DMS79 treated with DMSO at 0.1 percent for 48 hours (cell line): ENCODE data around the gene KNDC1.
"Not testable (repeated sequence)": the region's sequence is repeated elsewhere in the genome, so short reads cannot be mapped to it uniquely, and the experiment has no call there.

ENCODE experiments used
- DNase-seq: peaks from one replicate; lab custom pipeline; 2025; lab: John Stamatoyannopoulos, UW

The KNDC1 gene

GRCh38 chr10:133224076-133224475 lies 64.1 kb downstream of the KNDC1 start:
- DNase-seq = no peak

DNA sequence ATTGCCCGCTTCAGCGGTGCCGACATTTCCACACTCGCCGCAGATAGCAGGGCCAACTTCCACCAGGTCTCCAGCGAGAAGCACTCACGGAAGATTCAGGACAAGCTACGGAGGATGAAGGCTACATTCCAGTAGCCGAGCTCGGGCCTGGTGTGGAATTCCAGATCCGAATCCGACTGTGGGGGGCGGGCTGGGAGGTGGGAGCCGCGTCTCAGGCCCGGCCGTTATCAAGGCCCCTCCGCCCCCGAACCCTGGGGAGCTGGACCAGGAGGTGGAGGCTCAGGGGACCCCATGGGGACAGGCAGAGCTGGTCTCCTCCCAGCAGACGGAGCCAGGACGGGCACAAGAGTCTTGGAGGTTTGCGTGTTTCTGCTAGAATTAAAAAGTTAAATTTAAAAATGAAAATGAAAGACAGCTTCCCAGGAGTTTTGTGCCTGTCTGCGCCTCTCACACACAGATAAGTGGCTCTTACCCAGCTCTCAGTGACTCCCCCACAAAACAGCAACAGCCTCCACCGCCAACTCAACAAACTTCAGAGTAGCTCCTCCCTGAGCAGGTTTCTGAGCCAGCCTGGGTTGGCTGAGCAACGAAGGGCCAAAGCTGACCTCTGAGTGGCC lies 64.8 kb downstream of the KNDC1 start:
- DNase-seq = no peak

DNA sequence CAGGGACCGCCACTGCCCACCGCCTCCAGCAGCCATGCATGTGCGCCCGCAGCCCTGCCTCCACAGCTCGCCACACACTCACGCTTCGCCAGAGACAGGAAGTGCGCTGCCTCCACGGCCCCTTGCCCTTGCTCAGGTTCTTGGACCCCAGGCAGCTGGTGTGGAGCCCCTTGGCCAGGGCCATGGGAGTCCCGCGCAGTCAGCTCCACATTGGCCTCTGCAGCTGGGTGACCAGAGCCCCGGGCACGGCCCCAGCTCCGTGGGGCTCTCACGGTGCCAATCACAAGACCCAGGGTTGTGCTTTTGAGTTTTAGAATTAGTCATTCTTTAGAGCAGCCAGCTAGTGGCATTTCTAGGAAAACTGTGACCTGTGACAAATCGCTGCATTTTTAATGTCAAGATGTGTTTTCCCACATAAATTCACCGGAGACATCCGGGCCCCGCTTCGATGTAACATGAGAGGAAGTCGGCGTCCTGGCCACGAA lies 65.7 kb downstream of the KNDC1 start:
- no peak for DNase-seq

GRCh38 chr10:133226251-133226808 lies 66.3 kb downstream of the KNDC1 start:
- no peak for DNase-seq

- DNase-seq = no peak
These were observed 67.2 kb downstream of the KNDC1 start for GRCh38 chr10:133227256-133227655.

DNA sequence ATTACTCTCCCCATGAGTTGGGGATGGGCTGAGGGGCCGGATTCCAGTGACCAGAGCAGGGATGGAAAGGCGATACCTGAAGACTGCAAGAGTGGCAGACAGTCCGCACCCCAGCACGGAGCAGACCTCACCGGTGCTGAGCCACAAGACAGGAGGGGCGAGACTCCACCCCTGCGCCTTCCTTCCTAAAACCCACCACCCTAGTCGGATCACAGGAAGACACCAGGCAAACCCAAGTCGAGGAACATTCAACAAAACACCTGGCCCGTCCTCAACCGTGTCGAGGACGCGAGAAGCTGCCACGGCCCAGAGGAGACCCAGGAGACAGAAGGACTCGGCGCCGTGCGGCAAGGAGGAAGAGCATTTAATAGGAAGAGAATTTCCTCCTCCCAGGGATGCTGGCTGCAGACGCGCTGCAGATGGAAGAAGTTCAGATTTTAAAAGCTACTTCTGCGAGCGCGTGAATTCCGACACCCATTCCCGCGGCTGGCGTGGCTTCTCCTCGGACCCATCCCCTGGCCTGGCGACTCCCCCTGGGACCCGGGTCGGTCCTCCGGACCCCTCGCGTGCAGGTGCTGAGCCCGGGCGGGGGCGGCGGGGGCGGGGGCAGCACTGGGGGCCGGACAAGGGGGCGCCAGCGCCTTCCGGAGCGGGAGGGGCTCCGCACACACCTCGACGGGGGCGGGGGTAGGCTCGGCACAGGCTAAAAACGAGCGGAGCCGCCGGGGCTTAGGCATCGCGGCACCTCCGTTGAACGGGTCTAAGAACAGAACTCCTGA lies 69.4 kb downstream of the KNDC1 start:
- peak; percentile 2 for DNase-seq

GRCh38 chr10:133230044-133230361 lies 70.0 kb downstream of the KNDC1 start, which contains the start of gene UTF1:
TSS of gene UTF1 (plus strand) at chr10:133230217. CDS start at chr10:133230289, 72 bp downstream.
- no peak for DNase-seq

DNA sequence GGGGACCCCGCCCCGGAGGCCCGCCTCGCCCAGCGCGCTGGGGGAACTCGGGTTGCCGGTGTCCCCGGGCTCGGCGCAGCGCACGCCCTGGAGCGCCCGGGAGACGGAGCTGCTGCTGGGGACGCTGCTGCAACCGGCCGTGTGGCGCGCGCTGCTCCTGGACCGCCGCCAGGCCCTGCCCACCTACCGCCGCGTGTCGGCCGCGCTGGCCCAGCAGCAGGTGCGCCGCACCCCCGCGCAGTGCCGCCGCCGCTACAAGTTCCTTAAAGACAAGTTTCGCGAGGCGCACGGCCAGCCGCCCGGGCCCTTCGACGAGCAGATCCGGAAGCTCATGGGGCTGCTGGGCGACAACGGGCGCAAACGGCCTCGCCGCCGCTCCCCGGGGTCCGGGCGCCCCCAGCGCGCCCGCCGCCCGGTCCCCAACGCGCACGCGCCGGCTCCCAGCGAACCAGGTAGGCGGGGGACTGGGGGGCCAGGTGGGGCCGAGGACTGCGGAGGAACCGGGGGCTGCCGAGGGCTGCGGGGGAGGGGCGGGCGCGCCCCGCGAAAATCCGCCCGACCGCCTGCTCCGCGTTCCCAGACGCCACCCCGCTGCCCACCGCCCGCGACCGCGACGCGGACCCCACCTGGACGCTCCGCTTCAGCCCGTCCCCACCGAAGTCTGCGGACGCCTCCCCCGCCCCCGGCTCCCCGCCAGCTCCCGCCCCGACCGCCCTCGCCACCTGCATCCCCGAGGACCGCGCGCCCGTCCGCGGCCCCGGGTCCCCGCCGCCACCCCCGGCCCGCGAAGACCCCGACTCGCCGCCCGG lies 70.6 kb downstream of the KNDC1 start:
- DNase-seq = peak; percentile 1

DNA sequence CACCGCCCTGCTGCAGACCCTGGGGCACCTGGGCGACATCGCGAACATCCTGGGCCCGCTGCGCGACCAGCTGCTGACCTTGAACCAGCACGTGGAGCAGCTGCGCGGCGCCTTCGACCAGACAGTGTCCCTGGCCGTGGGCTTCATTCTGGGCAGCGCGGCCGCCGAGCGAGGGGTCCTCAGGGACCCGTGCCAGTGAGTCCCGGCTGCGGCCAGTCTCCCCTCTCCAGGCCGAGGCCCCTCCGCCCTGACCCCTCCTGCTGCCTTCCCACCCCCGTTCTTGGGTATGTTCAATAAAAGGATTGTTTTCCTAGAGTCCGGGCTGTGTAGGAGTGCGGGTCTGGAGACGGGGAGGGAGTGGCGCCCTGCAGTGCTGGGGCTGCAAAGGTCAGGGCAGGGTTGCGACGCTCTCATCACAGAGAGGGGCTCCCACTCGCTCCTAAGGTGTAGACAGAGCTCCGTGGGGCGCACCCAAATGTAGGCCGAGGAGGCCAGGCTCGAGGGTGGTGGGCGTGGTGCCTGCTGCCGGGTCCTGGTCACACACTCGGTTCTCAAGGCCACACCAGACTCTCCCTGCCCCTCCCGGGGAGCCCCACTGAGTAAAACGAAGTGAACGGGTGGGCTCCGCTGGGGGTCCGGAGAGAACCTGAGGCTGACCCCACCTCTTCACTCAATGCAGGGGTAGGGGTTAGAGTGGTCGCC lies 71.4 kb downstream of the KNDC1 start:
- DNase-seq = no peak

DNA sequence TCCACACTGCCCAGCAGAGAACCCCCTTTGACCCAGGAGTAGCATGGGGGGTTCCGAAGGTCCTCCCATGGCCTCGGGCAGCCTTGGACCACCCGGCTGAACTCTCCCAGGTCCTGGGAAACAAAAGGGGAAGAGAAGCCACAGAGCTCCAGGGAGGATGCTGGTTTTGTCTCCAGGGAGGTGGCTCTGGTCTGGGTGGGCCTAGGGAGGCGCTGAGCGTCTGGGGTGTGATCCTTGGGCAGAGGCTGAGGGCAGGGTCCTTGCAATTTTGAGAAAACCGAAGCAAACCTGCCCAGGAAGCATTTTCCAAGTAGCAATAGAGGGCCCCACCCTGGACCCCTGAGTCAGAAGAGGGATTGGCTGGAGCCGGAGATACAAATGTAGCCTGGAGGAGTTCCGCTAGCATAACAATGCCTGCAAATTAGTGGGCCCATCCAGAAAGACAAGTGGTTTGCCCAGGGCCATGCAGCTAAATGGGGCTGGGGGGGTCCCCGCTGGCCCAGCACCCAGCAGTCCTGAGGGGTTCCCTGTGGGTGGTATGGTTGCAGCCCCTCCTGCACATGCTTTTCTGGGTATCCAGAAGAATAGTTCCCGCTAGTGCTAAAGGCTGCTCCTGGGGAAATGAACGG lies 72.0 kb downstream of the KNDC1 start:
- DNase-seq = no peak

GRCh38 chr10:133234796-133235195 lies 74.8 kb downstream of the KNDC1 start:
- DNase-seq = not testable (repeated sequence)

DNA sequence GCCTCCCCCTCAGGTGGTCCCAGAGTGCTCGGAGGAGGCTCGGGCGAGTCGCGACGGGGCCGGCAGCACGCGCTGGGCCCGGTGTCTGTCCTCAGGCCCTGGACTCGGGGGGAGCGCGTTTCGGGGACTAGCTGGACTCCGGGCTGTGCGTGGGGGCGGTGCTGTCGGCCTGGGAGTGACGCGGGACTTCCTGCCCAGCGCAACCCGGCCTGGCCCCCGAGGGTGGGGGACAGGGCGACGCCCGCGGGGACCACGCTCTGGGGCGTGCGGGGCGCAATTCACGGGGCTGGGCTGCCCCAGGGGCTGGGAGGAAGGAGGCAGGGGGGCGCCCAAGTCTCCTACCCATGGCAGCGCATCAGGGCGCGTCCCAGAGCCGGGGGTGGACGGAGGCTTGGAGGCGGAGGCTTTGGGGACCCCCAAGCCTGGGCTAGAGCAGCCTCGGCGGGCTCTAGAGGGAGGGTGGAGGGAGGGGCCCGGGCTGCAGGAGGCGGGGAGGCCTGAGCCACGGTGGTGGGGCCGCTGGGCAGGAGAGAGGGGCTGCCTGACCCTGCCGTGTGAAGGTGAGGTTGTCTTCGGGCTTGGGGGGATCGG lies 75.3 kb downstream of the KNDC1 start:
- no peak for DNase-seq

GRCh38 chr10:133235932-133236331 lies 75.9 kb downstream of the KNDC1 start:
- DNase-seq = no peak

GRCh38 chr10:133236401-133237240 lies 76.6 kb downstream of the KNDC1 start:
- no peak for DNase-seq

DNA sequence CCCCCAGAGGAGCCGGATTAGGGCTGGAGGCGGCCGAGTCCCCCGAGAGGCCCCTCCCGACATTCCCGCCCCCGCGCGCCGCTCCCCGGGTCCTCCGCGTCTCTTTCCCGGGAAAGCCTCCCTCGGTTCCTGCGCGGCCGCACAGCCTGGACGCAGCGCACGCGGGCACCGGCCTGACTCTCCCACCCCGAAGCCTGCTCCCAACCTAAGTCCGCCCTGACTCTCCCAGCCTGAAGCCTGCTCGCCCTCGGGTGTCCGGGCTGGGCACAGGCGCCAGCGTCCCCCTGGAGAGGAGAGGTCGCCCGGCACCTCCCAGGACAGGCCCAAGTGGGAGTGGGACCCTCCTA lies 77.2 kb downstream of the KNDC1 start:
- no peak for DNase-seq

DNA sequence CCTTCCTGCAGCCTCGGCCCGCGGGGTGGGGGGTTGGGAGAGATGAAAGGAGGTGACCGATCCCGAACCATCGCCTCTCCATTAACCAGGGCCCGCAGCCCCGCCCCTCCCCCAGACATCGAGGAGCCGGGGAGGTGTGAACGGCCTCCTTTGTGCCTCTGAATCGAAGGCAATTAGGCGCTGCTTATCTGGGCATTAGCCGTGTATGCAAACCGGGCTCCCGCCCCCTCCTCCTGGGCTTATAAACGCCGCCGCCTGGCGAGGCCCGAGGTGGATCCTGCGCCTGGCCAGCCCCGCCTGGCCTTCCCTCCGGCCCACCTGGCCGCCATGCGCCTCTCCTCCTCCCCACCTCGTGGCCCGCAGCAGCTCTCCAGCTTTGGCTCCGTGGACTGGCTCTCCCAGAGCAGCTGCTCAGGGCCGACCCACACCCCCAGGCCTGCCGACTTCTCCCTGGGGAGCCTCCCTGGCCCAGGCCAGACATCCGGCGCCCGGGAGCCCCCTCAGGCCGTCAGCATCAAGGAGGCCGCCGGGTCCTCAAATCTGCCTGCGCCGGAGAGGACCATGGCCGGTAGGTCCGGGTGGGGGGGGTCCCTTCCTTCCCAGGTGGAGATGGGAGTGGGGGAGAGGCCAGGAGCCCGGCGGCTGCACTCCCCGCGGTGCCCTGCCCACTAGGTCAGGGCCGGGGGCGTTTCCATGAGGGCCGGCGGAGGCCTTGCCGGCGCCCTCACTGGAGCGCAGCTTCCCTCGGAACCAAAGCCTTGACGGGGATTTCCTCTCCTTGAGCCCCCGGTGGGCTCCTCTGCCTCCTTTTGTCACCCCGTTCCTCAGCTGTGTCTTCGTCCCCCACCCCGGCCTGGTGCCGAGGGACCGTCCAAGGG lies 77.8 kb downstream of the KNDC1 start, which contains the start of gene VENTX:
Gene VENTX (plus strand): TSS at position 268 of the 878 bp plus-strand sequence. CDS start 60 bp downstream, at position 328.
- no peak for DNase-seq

- no peak for DNase-seq
These were observed 78.4 kb downstream of the KNDC1 start for GRCh38 chr10:133238466-133238804.

DNA sequence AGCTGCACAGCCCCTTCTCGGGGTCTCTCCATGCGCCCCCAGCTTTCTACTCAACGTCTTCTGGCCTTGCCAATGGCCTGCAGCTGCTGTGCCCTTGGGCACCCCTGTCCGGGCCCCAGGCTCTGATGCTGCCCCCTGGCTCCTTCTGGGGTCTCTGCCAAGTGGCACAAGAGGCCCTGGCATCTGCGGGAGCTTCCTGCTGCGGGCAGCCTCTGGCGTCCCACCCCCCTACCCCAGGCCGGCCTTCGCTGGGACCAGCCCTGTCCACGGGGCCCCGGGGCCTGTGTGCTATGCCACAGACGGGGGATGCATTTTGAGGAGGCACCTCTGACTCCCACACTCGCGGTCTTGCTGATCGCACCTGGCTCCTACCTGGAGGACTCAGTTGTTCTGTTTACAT lies 80.0 kb downstream of the KNDC1 start:
- no peak for DNase-seq
